Colonic mucosa (tissue), 4 donors: ENCODE data around the gene PIGA. TPM values are rescaled to one million over a fixed set of nuclear protein-coding genes. Genes with fewer than 3 reads are reported as not detected.

Source experiments
- DNase-seq: peaks from one replicate; pipeline ENCODE4 v3.0.0-alpha.2; 2020
- H3K27ac ChIP-seq: fragments of 200-600 bp; one replicate; pipeline ENCODE4 v1.8.0; 2021
- H3K27me3 ChIP-seq: fragments of 200-600 bp; one replicate; pipeline ENCODE4 v1.8.0; 2021
- H3K36me3 ChIP-seq: fragments of 200-600 bp; one replicate; pipeline ENCODE4 v1.8.0; 2021
- H3K4me1 ChIP-seq: fragments of 200-600 bp; one replicate; pipeline ENCODE4 v1.8.0; 2021; ENCODE audit warnings: mild to moderate bottlenecking
- H3K4me3 ChIP-seq: fragments of 200-600 bp; one replicate; pipeline ENCODE4 v1.8.0; 2021
- H3K9ac ChIP-seq, 2 donors: one replicate each; pipeline ENCODE4 v1.7.0; 2013; ENCODE audit warnings: control low read depth in 2 of 2, low read depth in 2 of 2, low read length in 2 of 2
- H3K9me3 ChIP-seq: fragments of 200-600 bp; one replicate; pipeline ENCODE4 v1.8.0; 2021
- intact Hi-C: fragments of 100-400 bp; cut with DNase I; formaldehyde crosslinking; loops from one replicate; pipeline ENCODE4 v1.14.1; 2022
- total RNA-seq, 2 donors: library from RNA; stranded (reverse); fragmentation: NEBNext Ultra II Directional in 1 of 2; extraction: Animal tissue kit (Norgen Biotek cat#: 25700) in 1 of 2; gene quantifications; one replicate each; pipeline ENCODE4 v1.2.1, GENCODE V29; 2021
- TF ChIP-seq, protein P1 (sequence below): fragments of 200-600 bp; IDR thresholded peaks from one replicate; pipeline ENCODE4 v1.8.0; 2022; ENCODE audit warnings: antibody characterized with exemption, mild to moderate bottlenecking
- donor health status: healthy.
- donor health status: DM: no; HTN: no; CAD: no.
- donor health status: DM: no; HTN: no; CAD: no.

The PIGA gene
- total RNA-seq, 2 donors from 2014 or later: 15.3 to 22.2 TPM

- H3K9ac ChIP-seq: peak within 1 kb of the TSS in 1 of 2 donors; percentile 12
- no peak within 1 kb of the TSS for H3K4me3 ChIP-seq
- H3K36me3 ChIP-seq: no peaks in the 10 kb centered on the region
- H3K27ac ChIP-seq: no peak within 1 kb of the TSS
- no peaks in the 10 kb centered on the region for H3K4me1 ChIP-seq
- intact Hi-C loops: no loop called here
- no peaks in the 10 kb centered on the region for H3K27me3 ChIP-seq
- no peaks in the 10 kb centered on the region for H3K9me3 ChIP-seq
- TF ChIP-seq, protein P1, sequence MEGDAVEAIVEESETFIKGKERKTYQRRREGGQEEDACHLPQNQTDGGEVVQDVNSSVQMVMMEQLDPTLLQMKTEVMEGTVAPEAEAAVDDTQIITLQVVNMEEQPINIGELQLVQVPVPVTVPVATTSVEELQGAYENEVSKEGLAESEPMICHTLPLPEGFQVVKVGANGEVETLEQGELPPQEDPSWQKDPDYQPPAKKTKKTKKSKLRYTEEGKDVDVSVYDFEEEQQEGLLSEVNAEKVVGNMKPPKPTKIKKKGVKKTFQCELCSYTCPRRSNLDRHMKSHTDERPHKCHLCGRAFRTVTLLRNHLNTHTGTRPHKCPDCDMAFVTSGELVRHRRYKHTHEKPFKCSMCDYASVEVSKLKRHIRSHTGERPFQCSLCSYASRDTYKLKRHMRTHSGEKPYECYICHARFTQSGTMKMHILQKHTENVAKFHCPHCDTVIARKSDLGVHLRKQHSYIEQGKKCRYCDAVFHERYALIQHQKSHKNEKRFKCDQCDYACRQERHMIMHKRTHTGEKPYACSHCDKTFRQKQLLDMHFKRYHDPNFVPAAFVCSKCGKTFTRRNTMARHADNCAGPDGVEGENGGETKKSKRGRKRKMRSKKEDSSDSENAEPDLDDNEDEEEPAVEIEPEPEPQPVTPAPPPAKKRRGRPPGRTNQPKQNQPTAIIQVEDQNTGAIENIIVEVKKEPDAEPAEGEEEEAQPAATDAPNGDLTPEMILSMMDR: no peak
- DNase-seq: peak; percentile 60
These were observed 65.5 kb downstream of the PIGA start, which contains the start of gene ASB9 for GRCh38 chrX:15269618-15270521. TSS of gene ASB9 (minus strand) at chrX:15270083. CDS start at chrX:15269874, 209 bp downstream.

Other genes with a start within 250 kb of the PIGA start
- 1 to 10 TPM; 1.8 to 3.6 TPM for gene ASB9, start 65.4 kb downstream of the PIGA start, total RNA-seq
- under 1 TPM in 1 of 2 donors, not detected in 1; 0.10 TPM for gene ASB11, start 19.9 kb downstream of the PIGA start, total RNA-seq
- gene VEGFD, start 48.9 kb upstream of the PIGA start, total RNA-seq: 1 to 10 TPM; 1.2 to 2.5 TPM
- gene PIR, start 157.8 kb upstream of the PIGA start, total RNA-seq: 10 to 100 TPM; 10.3 to 20.6 TPM
- 1 to 10 TPM; 1.4 to 1.8 TPM for gene BMX, start 165.3 kb upstream of the PIGA start, total RNA-seq